Right atrium auricular region (tissue), 2 donors: ENCODE results near the gene ATP10A. TPM values are rescaled to one million over a fixed set of nuclear protein-coding genes. Genes with fewer than 3 reads are reported as not detected.

ENCODE experiments used
- DNase-seq: peaks from one replicate; pipeline ENCODE4 v3.0.0-alpha.2; 2019; ENCODE audit warnings: low spot score
- H3K27ac ChIP-seq, 2 donors: fragments of 200-600 bp; sonication (generic); 1 replicate in 1 of 2; 2 replicates in 1 of 2; pipeline ENCODE4 v1.5.1; 2016 to 2019
- H3K27me3 ChIP-seq, 2 donors: fragments of 200-600 bp; sonication (generic); one replicate each; pipeline versions ENCODE4 v1.5.1 to v1.6.0; 2017 to 2019
- H3K36me3 ChIP-seq: fragments of 200-600 bp; sonication (generic); one replicate; pipeline ENCODE4 v1.5.1; 2016
- H3K4me1 ChIP-seq, 2 donors: fragments of 200-600 bp; sonication (generic); one replicate each; pipeline versions ENCODE4 v1.5.1 to v1.6.0; 2017 to 2019
- H3K4me3 ChIP-seq, 2 donors: fragments of 200-600 bp; sonication (generic); 1 replicate in 1 of 2; 2 replicates in 1 of 2; pipeline ENCODE4 v1.5.1; 2017 to 2019; ENCODE audit warnings: mild to moderate bottlenecking in 1 of 2, moderate library complexity in 1 of 2
- H3K9me3 ChIP-seq, 2 donors: fragments of 200-600 bp; sonication (generic); one replicate each; pipeline ENCODE4 v1.5.1; 2019
- total RNA-seq, 2 donors: library from RNA; depleted of rRNA; stranded (reverse); fragments of >200 nt; gene quantifications; one replicate each; pipeline ENCODE4 v1.1.0, GENCODE V29; 2016
- TF ChIP-seq, protein P1 (sequence below), 2 donors: fragments of 200-600 bp; sonication (generic); IDR thresholded peaks; one replicate each; pipeline ENCODE4 v1.5.1; 2019; ENCODE audit warnings: antibody characterized with exemption in 2 of 2

The ATP10A gene
- total RNA-seq, 2 donors from 2014 or later: 3.2 to 6.0 TPM

DNA sequence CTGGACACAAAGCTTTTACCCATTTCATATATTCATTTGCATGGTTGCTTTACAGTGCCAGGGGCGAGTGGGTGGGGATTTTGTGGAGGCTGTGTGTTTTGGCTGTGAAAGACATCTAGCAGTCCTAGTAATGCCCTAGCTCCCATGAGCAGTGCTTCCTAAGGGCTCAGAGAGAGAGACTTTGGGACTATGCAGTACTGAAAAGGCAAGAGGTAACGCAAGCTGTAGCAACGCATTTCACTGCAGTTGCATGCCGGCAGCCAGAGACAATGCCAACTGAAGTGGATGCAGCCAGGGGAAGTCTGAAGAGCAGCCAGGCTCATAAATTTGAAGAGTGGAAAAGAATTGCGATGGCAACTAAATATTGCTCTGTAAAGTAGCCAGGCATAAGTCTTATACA is 27.4 kb upstream of the ATP10A start:
- TF ChIP-seq, protein P1, sequence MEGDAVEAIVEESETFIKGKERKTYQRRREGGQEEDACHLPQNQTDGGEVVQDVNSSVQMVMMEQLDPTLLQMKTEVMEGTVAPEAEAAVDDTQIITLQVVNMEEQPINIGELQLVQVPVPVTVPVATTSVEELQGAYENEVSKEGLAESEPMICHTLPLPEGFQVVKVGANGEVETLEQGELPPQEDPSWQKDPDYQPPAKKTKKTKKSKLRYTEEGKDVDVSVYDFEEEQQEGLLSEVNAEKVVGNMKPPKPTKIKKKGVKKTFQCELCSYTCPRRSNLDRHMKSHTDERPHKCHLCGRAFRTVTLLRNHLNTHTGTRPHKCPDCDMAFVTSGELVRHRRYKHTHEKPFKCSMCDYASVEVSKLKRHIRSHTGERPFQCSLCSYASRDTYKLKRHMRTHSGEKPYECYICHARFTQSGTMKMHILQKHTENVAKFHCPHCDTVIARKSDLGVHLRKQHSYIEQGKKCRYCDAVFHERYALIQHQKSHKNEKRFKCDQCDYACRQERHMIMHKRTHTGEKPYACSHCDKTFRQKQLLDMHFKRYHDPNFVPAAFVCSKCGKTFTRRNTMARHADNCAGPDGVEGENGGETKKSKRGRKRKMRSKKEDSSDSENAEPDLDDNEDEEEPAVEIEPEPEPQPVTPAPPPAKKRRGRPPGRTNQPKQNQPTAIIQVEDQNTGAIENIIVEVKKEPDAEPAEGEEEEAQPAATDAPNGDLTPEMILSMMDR (IDR thresholded peaks at IDR 0.05): no peak
- no peak for DNase-seq
- H3K4me1 ChIP-seq: peaks cover 0 to 12% of the 10 kb centered on the region in 2 donors
- no peaks in the 10 kb centered on the region for H3K9me3 ChIP-seq
- H3K27ac ChIP-seq: no peak overlapping the region
- H3K36me3 ChIP-seq: no peaks in the 10 kb centered on the region
- H3K4me3 ChIP-seq: no peak overlapping the region
- no peaks in the 10 kb centered on the region for H3K27me3 ChIP-seq

- Histone ChIP-seq H3K9me3 (no peaks in the 10 kb centered on the region), H3K27ac (no peak overlapping the region), H3K4me1 (peaks cover 0 to 12% of the 10 kb centered on the region in 2 donors), H3K4me3 (no peak overlapping the region), H3K36me3 (no peaks in the 10 kb centered on the region), H3K27me3 (no peaks in the 10 kb centered on the region)
- TF ChIP-seq, protein P1 (IDR thresholded peaks at IDR 0.05): no peak
- DNase-seq: no peak
Observed at GRCh38 chr15:25887870-25888269, 24.7 kb upstream of the ATP10A start.

GRCh38 chr15:25886498-25887140 is 23.5 kb upstream of the ATP10A start:
- Histone ChIP-seq H3K36me3 (no peaks in the 10 kb centered on the region), H3K27me3 (no peaks in the 10 kb centered on the region), H3K9me3 (no peaks in the 10 kb centered on the region), H3K27ac (peak overlapping the region in 1 of 2 donors; percentile 8), H3K4me3 (no peak overlapping the region), H3K4me1 (peaks cover 0 to 12% of the 10 kb centered on the region in 2 donors)
- TF ChIP-seq, protein P1 (IDR thresholded peaks at IDR 0.05): no peak
- peak; percentile 68 for DNase-seq

GRCh38 chr15:25884370-25884769 is 21.2 kb upstream of the ATP10A start:
- Histone ChIP-seq H3K36me3 (no peaks in the 10 kb centered on the region), H3K4me1 (peaks cover 0 to 12% of the 10 kb centered on the region in 2 donors), H3K27me3 (no peaks in the 10 kb centered on the region), H3K4me3 (no peak overlapping the region), H3K9me3 (no peaks in the 10 kb centered on the region), H3K27ac (no peak overlapping the region)
- TF ChIP-seq, protein P1 (IDR thresholded peaks at IDR 0.05): no peak
- no peak for DNase-seq

DNA sequence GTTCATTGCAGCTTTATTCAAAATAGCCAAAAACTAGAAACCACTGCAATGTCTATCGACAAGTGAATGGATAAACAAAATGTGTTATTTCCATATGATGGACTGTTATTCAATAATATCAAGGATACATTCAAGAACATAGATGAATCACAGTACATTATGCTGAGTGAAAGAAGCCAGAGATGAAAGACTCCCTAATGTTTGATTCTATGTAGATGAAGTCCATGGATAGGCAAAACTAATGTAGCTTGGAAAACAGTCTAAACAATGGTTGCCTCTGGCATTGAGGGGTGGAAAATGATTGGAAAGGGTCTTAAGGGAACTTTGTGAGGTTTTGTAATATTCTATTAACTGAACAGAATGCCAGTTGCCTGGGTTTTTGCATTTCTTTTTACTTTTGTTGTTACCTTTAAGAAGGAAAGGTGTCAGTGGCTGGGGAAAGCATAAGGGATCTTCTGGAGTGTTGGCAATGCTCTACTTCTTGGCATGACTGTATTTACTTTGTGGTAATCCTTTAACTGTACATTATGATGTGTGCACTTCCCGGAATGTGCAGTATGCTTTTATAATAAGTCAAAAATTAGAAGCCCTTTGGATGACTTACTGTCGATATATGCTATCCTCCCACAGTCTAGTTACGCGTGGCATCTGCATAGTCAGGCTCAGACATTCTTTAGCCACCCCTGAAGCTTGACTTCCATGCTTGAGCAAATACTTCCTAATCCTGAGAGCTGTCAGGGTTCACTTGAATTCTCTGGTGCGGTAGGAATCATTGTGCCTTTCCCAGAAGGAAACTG is 20.5 kb upstream of the ATP10A start:
- Histone ChIP-seq H3K36me3 (no peaks in the 10 kb centered on the region), H3K9me3 (no peaks in the 10 kb centered on the region), H3K27me3 (no peaks in the 10 kb centered on the region), H3K27ac (no peak overlapping the region), H3K4me1 (peaks cover 0 to 12% of the 10 kb centered on the region in 2 donors), H3K4me3 (no peak overlapping the region)
- TF ChIP-seq, protein P1 (IDR thresholded peaks at IDR 0.05): no peak
- no peak for DNase-seq
